Glutamatergic neuron (in vitro differentiated cells): ENCODE measurements around the gene SAXO2. TPM values are rescaled to one million over a fixed set of nuclear protein-coding genes. Genes with fewer than 3 reads are reported as not detected.
"Not testable (repeated sequence)": the region's sequence is repeated elsewhere in the genome, so short reads cannot be mapped to it uniquely, and the experiment has no call there.

Source experiments
- DNase-seq: peaks from one replicate; pipeline ENCODE4 v3.0.0; 2022
- H3K27ac Mint-ChIP-seq: one replicate; pipeline ENCODE4 v1.8.0; 2020; ENCODE audit warnings: mild to moderate bottlenecking, mixed read lengths, inconsistent platforms; ENCODE audit not compliant: unreplicated experiment
- H3K27me3 Mint-ChIP-seq: one replicate; pipeline ENCODE4 v1.8.0; 2020; ENCODE audit warnings: mild to moderate bottlenecking, moderate library complexity, mixed read lengths, inconsistent platforms; ENCODE audit not compliant: unreplicated experiment
- H3K36me3 Mint-ChIP-seq: one replicate; pipeline ENCODE4 v1.8.0; 2020; ENCODE audit warnings: mild to moderate bottlenecking, mixed read lengths, inconsistent platforms; ENCODE audit not compliant: unreplicated experiment
- H3K4me1 Mint-ChIP-seq: one replicate; pipeline ENCODE4 v1.8.0; 2020; ENCODE audit warnings: mild to moderate bottlenecking, low read depth, mixed read lengths, inconsistent platforms; ENCODE audit not compliant: unreplicated experiment
- H3K4me3 Mint-ChIP-seq: one replicate; pipeline ENCODE4 v1.8.0; 2020; ENCODE audit warnings: mild to moderate bottlenecking, mixed read lengths, inconsistent platforms; ENCODE audit not compliant: unreplicated experiment
- H3K9me3 Mint-ChIP-seq: one replicate; pipeline ENCODE4 v1.8.0; 2020; ENCODE audit warnings: mild to moderate bottlenecking, moderate library complexity, mixed read lengths, inconsistent platforms; ENCODE audit not compliant: unreplicated experiment
- total RNA-seq: library from RNA; stranded (reverse); fragmentation: NEBNext Ultra II Directional; extraction: Animal tissue kit (Norgen Biotek cat#: 25700); gene quantifications from one replicate; pipeline ENCODE4 v1.2.1, GENCODE V29; 2021; ENCODE audit not compliant: unreplicated experiment
- TF ChIP-seq, protein P1 (sequence below): fragments of 200-600 bp; sonication (generic); IDR thresholded peaks from one replicate; pipeline ENCODE4 v1.5.0; 2021; ENCODE audit not compliant: partially characterized antibody, unreplicated experiment

SAXO2 gene
- total RNA-seq, 1 donor from 2014 or later = 0.20 TPM

DNA sequence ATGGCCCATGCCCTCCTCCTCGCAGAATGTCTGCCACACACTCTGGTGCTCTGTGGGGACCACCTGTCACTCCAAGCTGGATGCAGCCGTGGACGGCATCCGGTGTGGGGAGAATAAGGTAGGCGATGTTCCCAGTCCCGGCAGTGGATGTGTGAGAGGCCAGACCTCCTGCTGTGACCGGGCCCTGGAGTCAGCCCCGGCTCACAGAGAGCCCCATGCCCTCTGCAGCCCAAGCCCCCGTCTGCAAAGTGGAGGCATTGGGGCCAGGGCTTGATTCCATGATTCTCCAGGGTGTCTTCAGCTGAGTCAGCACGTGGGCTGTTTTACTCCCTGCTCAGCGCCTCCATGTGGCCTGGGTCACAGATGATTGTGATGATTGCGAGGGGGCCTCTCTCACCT is 54.5 kb downstream of the SAXO2 start:
- no peak overlapping the region for H3K27ac Mint-ChIP-seq

DNA sequence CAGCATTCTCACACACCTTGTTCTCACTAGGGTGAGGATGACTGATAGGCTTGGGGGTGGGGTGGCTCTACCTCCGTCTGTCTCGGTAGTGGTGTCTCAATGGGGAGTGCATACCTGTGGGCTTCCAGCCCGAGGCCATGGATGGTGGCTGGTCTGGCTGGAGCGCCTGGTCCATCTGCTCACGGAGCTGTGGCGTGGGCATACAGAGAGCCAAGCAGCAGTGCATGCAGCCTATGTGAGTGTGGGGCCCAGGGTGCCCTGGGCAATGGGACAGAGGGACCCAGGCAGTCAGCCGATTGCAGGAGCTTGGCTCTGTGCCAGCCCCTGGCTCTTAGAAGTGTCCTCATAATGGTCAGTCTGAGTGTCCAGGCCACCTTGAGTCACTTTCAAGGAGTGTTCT is 54.9 kb downstream of the SAXO2 start:
- DNase-seq, H3K27ac Mint-ChIP-seq, H3K4me3 Mint-ChIP-seq, H3K4me1 Mint-ChIP-seq, H3K9me3 Mint-ChIP-seq, H3K27me3 Mint-ChIP-seq, H3K36me3 Mint-ChIP-seq: not testable (repeated sequence)

More for the DNA sequence above, 54.5 kb downstream of the SAXO2 start:
- TF ChIP-seq, protein P1, sequence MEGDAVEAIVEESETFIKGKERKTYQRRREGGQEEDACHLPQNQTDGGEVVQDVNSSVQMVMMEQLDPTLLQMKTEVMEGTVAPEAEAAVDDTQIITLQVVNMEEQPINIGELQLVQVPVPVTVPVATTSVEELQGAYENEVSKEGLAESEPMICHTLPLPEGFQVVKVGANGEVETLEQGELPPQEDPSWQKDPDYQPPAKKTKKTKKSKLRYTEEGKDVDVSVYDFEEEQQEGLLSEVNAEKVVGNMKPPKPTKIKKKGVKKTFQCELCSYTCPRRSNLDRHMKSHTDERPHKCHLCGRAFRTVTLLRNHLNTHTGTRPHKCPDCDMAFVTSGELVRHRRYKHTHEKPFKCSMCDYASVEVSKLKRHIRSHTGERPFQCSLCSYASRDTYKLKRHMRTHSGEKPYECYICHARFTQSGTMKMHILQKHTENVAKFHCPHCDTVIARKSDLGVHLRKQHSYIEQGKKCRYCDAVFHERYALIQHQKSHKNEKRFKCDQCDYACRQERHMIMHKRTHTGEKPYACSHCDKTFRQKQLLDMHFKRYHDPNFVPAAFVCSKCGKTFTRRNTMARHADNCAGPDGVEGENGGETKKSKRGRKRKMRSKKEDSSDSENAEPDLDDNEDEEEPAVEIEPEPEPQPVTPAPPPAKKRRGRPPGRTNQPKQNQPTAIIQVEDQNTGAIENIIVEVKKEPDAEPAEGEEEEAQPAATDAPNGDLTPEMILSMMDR = no peak
- Mint-ChIP-seq H3K27me3 (peaks cover 2% of the 10 kb centered on the region), H3K36me3 (no peaks in the 10 kb centered on the region), H3K4me1 (no peaks in the 10 kb centered on the region), H3K4me3 (no peak overlapping the region), H3K9me3 (peaks cover 2% of the 10 kb centered on the region)
- DNase-seq = no peak

DNA sequence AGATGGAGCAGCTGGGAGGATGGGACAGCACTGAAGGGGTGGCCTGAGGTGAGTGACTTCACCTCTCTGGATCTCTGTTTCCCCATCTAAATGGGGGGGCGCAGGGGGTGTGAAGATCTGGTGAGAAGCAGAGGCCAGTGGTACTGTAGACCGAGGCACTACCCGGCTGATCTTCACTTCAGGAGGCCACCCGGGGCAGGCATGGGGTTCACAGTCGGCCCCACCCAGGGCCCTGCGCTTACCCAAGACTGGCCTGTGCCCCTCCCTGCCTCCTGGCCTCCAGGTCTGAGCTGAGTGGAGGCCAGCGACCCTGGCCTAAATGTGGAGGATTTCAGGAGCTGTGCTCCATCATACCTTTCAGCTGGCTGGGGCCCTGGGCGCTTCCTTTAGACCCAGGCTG is 55.7 kb downstream of the SAXO2 start:
- not testable (repeated sequence) for H3K27ac Mint-ChIP-seq, H3K27me3 Mint-ChIP-seq, H3K9me3 Mint-ChIP-seq, H3K4me1 Mint-ChIP-seq, DNase-seq, H3K4me3 Mint-ChIP-seq, H3K36me3 Mint-ChIP-seq

DNA sequence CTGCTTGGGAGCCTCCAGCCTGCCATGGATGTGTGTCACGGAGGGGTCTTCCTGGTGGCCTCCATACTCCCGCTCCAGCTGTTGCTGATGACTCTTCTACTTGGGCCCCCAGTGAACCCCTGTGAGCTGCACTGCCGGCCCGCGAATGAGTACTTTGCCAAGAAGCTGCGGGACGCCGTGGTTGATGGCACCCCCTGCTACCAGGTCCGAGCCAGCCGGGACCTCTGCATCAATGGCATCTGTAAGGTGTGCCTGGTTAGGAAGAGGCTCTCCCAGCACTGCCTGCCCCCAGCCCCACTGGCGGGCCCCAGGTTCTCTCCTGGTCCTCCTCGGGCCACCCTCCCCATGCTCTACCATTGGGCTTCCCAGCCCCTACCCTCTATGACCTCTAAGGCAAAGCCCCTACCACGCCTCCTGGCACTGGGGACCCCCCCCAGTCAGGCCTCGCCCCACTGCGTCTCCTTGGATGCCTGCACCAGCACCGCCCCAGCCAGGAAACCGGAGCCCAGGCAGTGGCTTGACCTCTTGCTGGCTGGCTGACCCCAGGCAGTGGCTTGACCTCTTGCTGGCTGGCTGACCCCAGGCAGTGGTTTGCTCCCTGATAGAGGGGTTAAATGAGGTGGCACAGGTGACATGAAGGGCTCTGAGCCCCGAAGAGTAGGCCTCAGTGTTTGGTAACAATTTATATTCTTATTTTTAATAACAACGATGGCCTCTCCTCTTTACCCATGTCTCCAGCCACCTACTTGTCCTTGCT is 57.1 kb downstream of the SAXO2 start:
- H3K4me1 Mint-ChIP-seq, DNase-seq, H3K27me3 Mint-ChIP-seq, H3K9me3 Mint-ChIP-seq, H3K36me3 Mint-ChIP-seq, H3K27ac Mint-ChIP-seq, H3K4me3 Mint-ChIP-seq: not testable (repeated sequence)

DNA sequence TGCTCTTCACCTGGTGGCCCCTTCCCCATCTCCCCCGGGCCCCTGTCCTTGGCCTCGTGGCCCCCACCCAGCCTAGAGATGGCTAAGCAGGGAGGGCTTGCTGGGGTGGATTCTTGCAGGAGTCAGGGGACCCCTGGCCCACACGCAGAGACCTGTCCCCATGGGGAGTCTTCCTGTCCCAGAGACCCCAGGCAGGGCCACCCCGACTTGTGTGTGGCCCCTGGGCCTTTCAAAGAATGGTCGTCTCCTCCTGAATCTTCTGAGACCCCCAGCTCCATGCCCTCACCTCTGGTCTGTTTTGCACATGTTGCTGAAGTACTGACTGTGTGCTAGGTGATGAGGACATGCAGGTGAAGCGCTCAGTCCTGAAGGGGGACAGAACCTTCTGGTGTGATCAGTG is 58.2 kb downstream of the SAXO2 start:
- H3K4me3 Mint-ChIP-seq, H3K36me3 Mint-ChIP-seq, H3K27ac Mint-ChIP-seq, H3K4me1 Mint-ChIP-seq, DNase-seq, H3K27me3 Mint-ChIP-seq, H3K9me3 Mint-ChIP-seq: not testable (repeated sequence)

DNA sequence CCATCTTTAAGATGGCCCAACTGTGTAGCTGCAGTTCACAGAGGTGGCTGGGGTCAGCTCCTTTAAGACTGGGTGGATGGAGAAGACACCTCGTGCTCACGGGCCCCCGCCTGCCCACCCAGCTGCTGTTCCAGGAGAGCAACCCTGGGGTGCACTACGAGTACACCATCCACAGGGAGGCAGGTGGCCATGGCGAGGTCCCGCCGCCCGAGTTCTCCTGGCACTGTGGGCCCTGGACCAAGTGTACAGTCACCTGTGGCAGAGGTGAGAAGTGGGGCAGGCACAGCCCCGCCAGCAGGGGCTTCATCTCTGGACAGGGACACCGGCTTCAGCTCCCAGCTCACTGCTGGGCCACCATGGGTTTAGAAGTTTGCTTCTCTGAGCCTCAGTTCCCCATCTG is 59.9 kb downstream of the SAXO2 start:
- H3K36me3 Mint-ChIP-seq, H3K27ac Mint-ChIP-seq, H3K4me1 Mint-ChIP-seq, H3K9me3 Mint-ChIP-seq, H3K27me3 Mint-ChIP-seq, H3K4me3 Mint-ChIP-seq: not testable (repeated sequence)
- DNase-seq = peak; percentile 3

DNA sequence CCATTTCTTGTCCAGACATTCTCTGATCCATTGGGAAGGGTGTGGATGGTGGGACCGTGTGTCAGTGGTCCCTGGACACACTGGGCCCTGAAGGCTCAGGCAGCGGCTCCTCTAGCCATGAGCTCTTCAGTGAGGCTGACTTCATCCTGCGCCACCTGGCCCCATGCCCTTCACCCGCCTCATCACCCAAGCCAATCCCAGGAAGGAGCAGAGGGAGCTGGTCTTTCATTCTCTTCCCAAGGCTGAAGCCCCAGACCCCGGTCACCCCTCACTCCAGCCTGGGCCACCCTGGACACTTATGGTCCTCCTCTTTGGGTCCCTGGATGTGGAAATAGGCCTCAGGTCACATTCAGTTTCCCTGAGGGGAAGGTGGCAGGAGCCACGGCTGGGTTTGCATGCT is 62.2 kb downstream of the SAXO2 start:
- H3K4me3 Mint-ChIP-seq, H3K4me1 Mint-ChIP-seq, H3K27me3 Mint-ChIP-seq, H3K36me3 Mint-ChIP-seq, H3K9me3 Mint-ChIP-seq, H3K27ac Mint-ChIP-seq, DNase-seq: not testable (repeated sequence)

DNA sequence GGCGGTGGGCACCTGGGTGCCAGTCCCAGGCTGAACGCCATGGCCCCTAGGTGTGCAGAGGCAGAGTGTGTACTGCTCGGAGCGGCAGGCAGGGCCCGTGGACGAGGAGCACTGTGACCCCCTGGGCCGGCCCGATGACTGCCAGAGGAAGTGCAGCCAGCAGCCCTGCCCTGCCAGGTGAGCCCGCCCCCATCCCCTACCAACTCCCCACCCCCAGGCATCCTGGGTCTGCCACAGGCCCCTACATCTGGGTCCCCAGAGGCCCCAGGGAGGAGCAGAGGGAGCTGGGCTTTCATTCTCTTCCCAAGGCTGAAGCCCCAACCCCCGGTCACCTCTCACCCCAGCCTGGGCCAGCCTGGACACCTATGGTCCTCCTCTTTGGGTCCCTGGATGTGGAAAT is 63.0 kb downstream of the SAXO2 start:
- H3K4me1 Mint-ChIP-seq, H3K4me3 Mint-ChIP-seq, H3K27me3 Mint-ChIP-seq, H3K27ac Mint-ChIP-seq, DNase-seq, H3K9me3 Mint-ChIP-seq, H3K36me3 Mint-ChIP-seq: not testable (repeated sequence)

DNA sequence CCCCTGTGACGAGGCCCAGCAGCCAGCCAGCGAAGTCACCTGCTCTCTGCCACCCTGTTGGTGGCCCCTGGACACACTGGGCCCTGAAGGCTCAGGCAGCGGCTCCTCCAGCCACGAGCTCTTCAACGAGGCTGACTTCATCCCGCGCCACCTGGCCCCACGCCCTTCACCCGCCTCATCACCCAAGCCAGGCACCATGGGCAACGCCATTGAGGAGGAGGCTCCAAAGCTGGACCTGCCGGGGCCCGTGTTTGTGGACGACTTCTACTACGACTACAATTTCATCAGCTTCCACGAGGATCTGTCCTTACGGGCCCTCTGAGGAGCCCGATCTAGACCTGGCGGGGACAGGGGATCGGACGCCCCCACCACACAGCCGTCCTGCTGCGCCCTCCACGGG is 64.3 kb downstream of the SAXO2 start:
- not testable (repeated sequence) for H3K36me3 Mint-ChIP-seq, H3K4me3 Mint-ChIP-seq, H3K4me1 Mint-ChIP-seq, H3K9me3 Mint-ChIP-seq, H3K27ac Mint-ChIP-seq, H3K27me3 Mint-ChIP-seq, DNase-seq

DNA sequence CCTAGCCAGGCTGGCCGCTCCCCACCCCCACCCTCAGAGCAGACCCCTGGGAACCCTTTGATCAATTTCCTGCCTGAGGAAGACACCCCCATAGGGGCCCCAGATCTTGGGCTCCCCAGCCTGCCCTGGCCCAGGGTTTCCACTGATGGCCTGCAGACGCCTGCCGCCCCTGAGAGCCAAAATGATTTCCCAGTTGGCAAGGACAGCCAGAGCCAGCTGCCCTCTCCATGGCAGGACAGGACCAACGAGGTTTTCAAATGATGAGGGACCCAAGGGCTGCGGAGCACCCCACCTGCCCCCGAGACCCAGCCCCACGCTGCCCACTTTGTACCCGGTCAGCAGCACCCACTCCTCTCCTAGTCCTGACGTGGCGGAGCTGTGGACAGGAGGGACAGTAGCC is 64.8 kb downstream of the SAXO2 start:
- H3K27ac Mint-ChIP-seq = not testable (repeated sequence)

DNA sequence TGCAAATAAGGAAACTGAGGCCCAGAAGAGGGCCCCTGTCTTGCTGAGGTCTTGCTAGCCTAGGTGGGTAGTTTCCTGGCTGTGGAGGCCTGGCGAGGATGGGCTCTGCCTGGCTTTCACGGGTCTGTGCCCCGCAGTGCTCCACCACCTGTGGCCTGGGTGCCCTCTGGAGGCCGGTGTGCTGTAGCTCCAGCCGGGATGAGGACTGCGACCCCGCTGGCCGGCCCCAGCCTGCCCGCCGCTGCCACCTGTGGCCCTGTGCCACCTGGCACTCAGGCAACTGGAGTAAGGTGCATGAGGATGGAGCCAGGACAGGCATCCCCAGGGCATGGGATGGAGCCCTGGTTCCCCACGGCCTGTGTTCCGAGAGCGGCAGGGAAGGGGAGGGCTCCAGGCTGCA is 66.4 kb downstream of the SAXO2 start:
- H3K27me3 Mint-ChIP-seq, H3K4me3 Mint-ChIP-seq, H3K27ac Mint-ChIP-seq, DNase-seq, H3K4me1 Mint-ChIP-seq, H3K36me3 Mint-ChIP-seq, H3K9me3 Mint-ChIP-seq: not testable (repeated sequence)

More for the DNA sequence above, 64.8 kb downstream of the SAXO2 start:
- H3K4me3 Mint-ChIP-seq, DNase-seq, H3K27me3 Mint-ChIP-seq, H3K9me3 Mint-ChIP-seq, H3K36me3 Mint-ChIP-seq, H3K4me1 Mint-ChIP-seq: not testable (repeated sequence)

DNA sequence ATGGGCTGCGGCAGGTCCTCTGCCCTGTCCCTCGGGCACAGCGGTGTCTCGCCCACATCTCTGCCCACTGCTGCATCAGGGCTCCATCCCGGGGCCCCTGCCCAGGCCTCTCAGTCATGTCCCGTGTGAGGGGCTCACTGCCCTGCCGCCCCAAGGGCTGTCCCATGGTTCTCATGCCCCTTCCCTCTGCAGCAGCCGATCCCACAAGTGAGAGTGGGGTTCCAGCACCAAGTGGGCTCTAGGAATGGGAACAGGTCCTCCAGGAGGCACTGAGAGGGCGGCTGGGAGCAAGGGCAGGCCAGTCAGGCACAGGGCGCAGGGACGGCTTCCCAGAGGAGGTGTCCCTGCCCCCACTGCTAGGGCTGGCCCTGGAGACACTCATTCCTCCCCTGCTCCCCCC is 68.3 kb downstream of the SAXO2 start:
- not testable (repeated sequence) for H3K4me1 Mint-ChIP-seq, H3K36me3 Mint-ChIP-seq, H3K4me3 Mint-ChIP-seq, H3K9me3 Mint-ChIP-seq, H3K27me3 Mint-ChIP-seq, H3K27ac Mint-ChIP-seq, DNase-seq
